Panc1 (cell line): Measurements from ENCODE around the gene CNNM2. TPM values are rescaled to one million over a fixed set of nuclear protein-coding genes. Genes with fewer than 3 reads are reported as not detected.

Source experiments
- ATAC-seq: fragments of 200-7000 bp; cut with Tn5 transposase; 2 replicates; pipeline ENCODE4 v1.9.1; 2020; ENCODE audit warnings: mild to moderate bottlenecking, moderate library complexity
- BruUV-seq: library from RNA; stranded (reverse); fragments of 400-500 nt; replicated peaks from 2 replicates; lab custom pipeline; 2021; lab: Mats Ljungman, UMichigan
- CTCF ChIA-PET: fragments of 300-600 bp; sonication (Branson Sonifier 250); formaldehyde crosslinking; loops from one replicate; lab custom pipeline; 2022; ENCODE audit warnings: antibody characterized with exemption; lab: Charles Lee
- POLR2A ChIA-PET: fragments of 300-600 bp; sonication (Branson Sonifier 250); formaldehyde crosslinking; loops from one replicate; lab custom pipeline; 2022; ENCODE audit warnings: antibody characterized with exemption; lab: Charles Lee
- DNase-seq: peaks from one replicate; pipeline ENCODE4 v3.0.0-alpha.2; 2010; ENCODE audit warnings: low read depth, low spot score
- H3K27ac ChIP-seq: 2 replicates; pipeline ENCODE4 v1.5.1; 2011; ENCODE audit warnings: mild to moderate bottlenecking, low read length, inconsistent platforms
- H3K27me3 ChIP-seq: fragments of 200-500 bp; sonication (Bioruptor generic); 2 replicates; pipeline ENCODE4 v1.6.0; 2014; ENCODE audit warnings: low read length, inconsistent platforms; ENCODE audit not compliant: control insufficient read depth, insufficient read depth
- H3K36me3 ChIP-seq: fragments of 200-500 bp; sonication (Bioruptor generic); 2 replicates; pipeline ENCODE4 v1.5.1; 2014; ENCODE audit warnings: inconsistent platforms, mild to moderate bottlenecking, low read length, moderate library complexity; ENCODE audit not compliant: control insufficient read depth, insufficient read depth
- H3K4me1 ChIP-seq: 2 replicates; pipeline ENCODE4 v1.5.1; 2011; ENCODE audit warnings: inconsistent platforms, mild to moderate bottlenecking, low read length, moderate library complexity; ENCODE audit not compliant: control insufficient read depth, insufficient read depth
- H3K4me3 ChIP-seq, 2 experiments: 2 replicates each; pipeline ENCODE4 v1.5.1; 2011 to 2012; ENCODE audit warnings: low read depth in 2 of 2, low read length in 2 of 2, mild to moderate bottlenecking in 2 of 2, inconsistent platforms in 1 of 2, moderate library complexity in 1 of 2
- H3K9me3 ChIP-seq: fragments of 200-500 bp; sonication (Bioruptor generic); 2 replicates; pipeline ENCODE4 v1.5.1; 2014; ENCODE audit warnings: low read depth, mild to moderate bottlenecking, inconsistent platforms, low read length, moderate library complexity; ENCODE audit not compliant: control insufficient read depth, insufficient read depth
- CTCF ChIP-seq: fragments of 450-650 bp; IDR thresholded peaks from 2 replicates; pipeline ENCODE4 v1.5.1; 2017; ENCODE audit warnings: mild to moderate bottlenecking
- POLR2AphosphoS5 ChIP-seq: IDR thresholded peaks from 2 replicates; pipeline ENCODE4 v1.6.1; 2012; ENCODE audit warnings: mild to moderate bottlenecking, low read depth, low read length, moderate library complexity
- REST ChIP-seq, 2 experiments: IDR thresholded peaks; 2 replicates each; pipeline ENCODE4 v1.6.1; 2011 to 2012; ENCODE audit warnings: low read depth in 2 of 2, control low read depth in 1 of 2, low read length in 1 of 2, mild to moderate bottlenecking in 1 of 2, moderate library complexity in 1 of 2; ENCODE audit not compliant: insufficient read depth in 1 of 2
- SIN3A ChIP-seq: IDR thresholded peaks from 2 replicates; pipeline ENCODE4 v1.6.1; 2012; ENCODE audit warnings: low read depth, mild to moderate bottlenecking, low read length, moderate library complexity, borderline replicate concordance; ENCODE audit not compliant: insufficient read depth
- TCF7L2 ChIP-seq: IDR thresholded peaks from 2 replicates; pipeline ENCODE4 v1.6.1; 2011; ENCODE audit warnings: mild to moderate bottlenecking, low read depth, low read length, inconsistent platforms
- in situ Hi-C: cut with HindIII; loops from 2 replicates; pipeline ENCODE4 v1.10.0; 2016; ENCODE audit warnings: low sequenced_read_pairs, low pct_unique_long_range_greater_than_20kb
- intact Hi-C: fragments of 100-400 bp; cut with micrococcal nuclease; formaldehyde crosslinking; loops from one replicate; pipeline ENCODE4 v1.10.0; 2022; ENCODE audit not compliant: unreplicated experiment
- total RNA-seq: library from RNA; stranded (reverse); gene quantifications from one replicate; pipeline ENCODE4 v1.2.1, GENCODE V29; 2021; ENCODE audit not compliant: unreplicated experiment

The CNNM2 gene
- total RNA-seq, 1 experiment from 2014 or later, result 27.1 TPM

- Histone ChIP-seq H3K36me3 (no peaks in the 10 kb centered on the region), H3K4me1 (no peaks in the 10 kb centered on the region), H3K27ac (no peak overlapping the region), H3K27me3 (no peaks in the 10 kb centered on the region), H3K4me3 (no peak overlapping the region), H3K9me3 (no peaks in the 10 kb centered on the region)
- in situ Hi-C loops, result no loop called here
- ATAC-seq (no peak), DNase-seq (no peak)
- ChIA-PET POLR2A (no interaction called here), CTCF (no interaction called here)
- no TSS peak for BruUV-seq
- TF ChIP-seq SIN3A, result no peak
- no peak for TF ChIP-seq CTCF
- no peak for TF ChIP-seq REST (IDR thresholded peaks at IDR 0.05; ENCODE audit: insufficient read depth in 1 of 2, low read depth in 2 of 2, low read length in 1 of 2)
- no peak for TF ChIP-seq POLR2AphosphoS5
- TF ChIP-seq TCF7L2, result no peak
- intact Hi-C loops, result no loop called here
These were observed 154.8 kb downstream of the CNNM2 start for GRCh38 chr10:103072891-103073290.

GRCh38 chr10:103077020-103077419, 158.9 kb downstream of the CNNM2 start:
- no peak for ATAC-seq
- Histone ChIP-seq H3K9me3 (no peaks in the 10 kb centered on the region), H3K36me3 (no peaks in the 10 kb centered on the region), H3K27ac (no peak overlapping the region), H3K4me1 (no peaks in the 10 kb centered on the region), H3K27me3 (no peaks in the 10 kb centered on the region), H3K4me3 (no peak overlapping the region)
- in situ Hi-C loops, result no loop called here
- no peak for DNase-seq
- intact Hi-C loops, result no loop called here
- CTCF ChIA-PET, result no interaction called here
- POLR2A ChIA-PET, result no interaction called here
- BruUV-seq, result no TSS peak
- no peak for TF ChIP-seq CTCF
- no peak for TF ChIP-seq POLR2AphosphoS5
- no peak for TF ChIP-seq REST (IDR thresholded peaks at IDR 0.05; ENCODE audit: insufficient read depth in 1 of 2, low read depth in 2 of 2, low read length in 1 of 2)
